Neural cell (in vitro differentiated cells): ENCODE data around the gene PTPDC1.

Source experiments
- EP300 ChIP-seq: fragments of 450-650 bp; conservative IDR thresholded peaks from 2 replicates; pipeline ENCODE4 v1.6.1; 2014; ENCODE audit warnings: antibody characterized with exemption, mild to moderate bottlenecking, moderate library complexity; ENCODE audit not compliant: poor library complexity, severe bottlenecking
- EZH2 ChIP-seq: fragments of 200-600, 300-800 bp; shearing (Covaris generic), sonication (generic); IDR thresholded peaks from 2 replicates; pipeline ENCODE4 v1.6.1; 2014; ENCODE audit warnings: antibody characterized with exemption, low read length, borderline replicate concordance, mild to moderate bottlenecking; ENCODE audit not compliant: insufficient read depth, poor library complexity, severe bottlenecking
- MXI1 ChIP-seq: fragments of 450-650 bp; conservative IDR thresholded peaks from 2 replicates; pipeline ENCODE4 v1.6.1; 2014; ENCODE audit warnings: antibody characterized with exemption, mild to moderate bottlenecking; ENCODE audit not compliant: poor library complexity, severe bottlenecking
- POLR2AphosphoS5 ChIP-seq: IDR thresholded peaks from 2 replicates; pipeline ENCODE4 v1.6.1; 2012
- RAD21 ChIP-seq: fragments of 450-650 bp; conservative IDR thresholded peaks from 2 replicates; pipeline ENCODE4 v1.6.1; 2014; ENCODE audit warnings: antibody characterized with exemption, mild to moderate bottlenecking, moderate library complexity
- REST ChIP-seq: IDR thresholded peaks from 2 replicates; pipeline ENCODE4 v1.6.1; 2012; ENCODE audit warnings: borderline replicate concordance
- SMC3 ChIP-seq: fragments of 450-650 bp; conservative IDR thresholded peaks from 2 replicates; pipeline ENCODE4 v1.6.1; 2014; ENCODE audit warnings: antibody characterized with exemption, mild to moderate bottlenecking, moderate library complexity; ENCODE audit not compliant: poor library complexity
- TAF1 ChIP-seq: IDR thresholded peaks from 2 replicates; pipeline ENCODE4 v1.6.1; 2012; ENCODE audit warnings: low read depth
- TF ChIP-seq, protein P1 (sequence below): fragments of 450-650 bp; IDR thresholded peaks from 2 replicates; pipeline ENCODE4 v1.5.1; 2014; ENCODE audit warnings: antibody characterized with exemption, mild to moderate bottlenecking, moderate library complexity; ENCODE audit not compliant: poor library complexity, severe bottlenecking

DNA sequence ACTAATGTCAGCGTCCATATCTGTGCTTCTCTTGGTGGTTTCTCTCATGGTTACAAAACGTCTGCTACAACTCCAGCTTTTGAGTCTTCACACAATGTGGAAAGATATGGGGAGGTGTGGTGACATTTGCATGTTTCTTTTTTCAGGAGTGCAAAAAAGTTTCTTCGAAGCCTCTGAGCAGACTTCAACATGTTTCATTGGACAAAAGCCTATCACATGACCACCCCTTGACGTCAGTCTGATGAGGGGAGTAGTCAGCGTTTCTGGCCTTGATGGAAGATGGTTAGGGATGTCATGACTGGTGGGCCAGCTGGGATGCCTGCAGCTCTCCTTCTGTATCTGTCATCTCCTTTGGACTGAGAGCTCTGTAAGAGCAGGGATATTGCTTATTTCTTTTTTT, 61.4 kb downstream of the PTPDC1 start:
- TF ChIP-seq, protein P1, sequence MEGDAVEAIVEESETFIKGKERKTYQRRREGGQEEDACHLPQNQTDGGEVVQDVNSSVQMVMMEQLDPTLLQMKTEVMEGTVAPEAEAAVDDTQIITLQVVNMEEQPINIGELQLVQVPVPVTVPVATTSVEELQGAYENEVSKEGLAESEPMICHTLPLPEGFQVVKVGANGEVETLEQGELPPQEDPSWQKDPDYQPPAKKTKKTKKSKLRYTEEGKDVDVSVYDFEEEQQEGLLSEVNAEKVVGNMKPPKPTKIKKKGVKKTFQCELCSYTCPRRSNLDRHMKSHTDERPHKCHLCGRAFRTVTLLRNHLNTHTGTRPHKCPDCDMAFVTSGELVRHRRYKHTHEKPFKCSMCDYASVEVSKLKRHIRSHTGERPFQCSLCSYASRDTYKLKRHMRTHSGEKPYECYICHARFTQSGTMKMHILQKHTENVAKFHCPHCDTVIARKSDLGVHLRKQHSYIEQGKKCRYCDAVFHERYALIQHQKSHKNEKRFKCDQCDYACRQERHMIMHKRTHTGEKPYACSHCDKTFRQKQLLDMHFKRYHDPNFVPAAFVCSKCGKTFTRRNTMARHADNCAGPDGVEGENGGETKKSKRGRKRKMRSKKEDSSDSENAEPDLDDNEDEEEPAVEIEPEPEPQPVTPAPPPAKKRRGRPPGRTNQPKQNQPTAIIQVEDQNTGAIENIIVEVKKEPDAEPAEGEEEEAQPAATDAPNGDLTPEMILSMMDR, result no peak
- TF ChIP-seq EZH2, result no peak
- TF ChIP-seq TAF1, result no peak
- no peak for TF ChIP-seq POLR2AphosphoS5
- no peak for TF ChIP-seq RAD21
- TF ChIP-seq EP300, result no peak
- no peak for TF ChIP-seq REST
- no peak for TF ChIP-seq MXI1
- no peak for TF ChIP-seq SMC3
